HG03045 (cell line): ENCODE measurements around the gene TAS1R3.

ENCODE experiments used
- ATAC-seq: cut with Tn5 transposase; IDR thresholded peaks from one replicate; pipeline ENCODE4 v1.9.1; 2021; ENCODE audit warnings: mild to moderate bottlenecking, moderate library complexity; ENCODE audit not compliant: unreplicated experiment

TAS1R3 gene

DNA sequence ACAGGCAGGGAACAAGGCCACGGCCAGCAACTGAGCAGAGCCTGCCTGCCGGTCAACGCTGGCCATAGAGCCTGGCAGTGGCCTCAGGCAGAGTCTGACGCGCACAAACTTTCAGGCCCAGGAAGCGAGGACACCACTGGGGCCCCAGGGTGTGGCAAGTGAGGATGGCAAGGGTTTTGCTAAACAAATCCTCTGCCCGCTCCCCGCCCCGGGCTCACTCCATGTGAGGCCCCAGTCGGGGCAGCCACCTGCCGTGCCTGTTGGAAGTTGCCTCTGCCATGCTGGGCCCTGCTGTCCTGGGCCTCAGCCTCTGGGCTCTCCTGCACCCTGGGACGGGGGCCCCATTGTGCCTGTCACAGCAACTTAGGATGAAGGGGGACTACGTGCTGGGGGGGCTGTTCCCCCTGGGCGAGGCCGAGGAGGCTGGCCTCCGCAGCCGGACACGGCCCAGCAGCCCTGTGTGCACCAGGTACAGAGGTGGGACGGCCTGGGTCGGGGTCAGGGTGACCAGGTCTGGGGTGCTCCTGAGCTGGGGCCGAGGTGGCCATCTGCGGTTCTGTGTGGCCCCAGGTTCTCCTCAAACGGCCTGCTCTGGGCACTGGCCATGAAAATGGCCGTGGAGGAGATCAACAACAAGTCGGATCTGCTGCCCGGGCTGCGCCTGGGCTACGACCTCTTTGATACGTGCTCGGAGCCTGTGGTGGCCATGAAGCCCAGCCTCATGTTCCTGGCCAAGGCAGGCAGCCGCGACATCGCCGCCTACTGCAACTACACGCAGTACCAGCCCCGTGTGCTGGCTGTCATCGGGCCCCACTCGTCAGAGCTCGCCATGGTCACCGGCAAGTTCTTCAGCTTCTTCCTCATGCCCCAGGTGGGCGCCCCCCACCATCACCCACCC is at the start of gene TAS1R3:
Gene TAS1R3 (plus strand): TSS at position 213 of the 898 bp plus-strand sequence. CDS start 66 bp downstream, at position 279.
- ATAC-seq, result no peak

DNA sequence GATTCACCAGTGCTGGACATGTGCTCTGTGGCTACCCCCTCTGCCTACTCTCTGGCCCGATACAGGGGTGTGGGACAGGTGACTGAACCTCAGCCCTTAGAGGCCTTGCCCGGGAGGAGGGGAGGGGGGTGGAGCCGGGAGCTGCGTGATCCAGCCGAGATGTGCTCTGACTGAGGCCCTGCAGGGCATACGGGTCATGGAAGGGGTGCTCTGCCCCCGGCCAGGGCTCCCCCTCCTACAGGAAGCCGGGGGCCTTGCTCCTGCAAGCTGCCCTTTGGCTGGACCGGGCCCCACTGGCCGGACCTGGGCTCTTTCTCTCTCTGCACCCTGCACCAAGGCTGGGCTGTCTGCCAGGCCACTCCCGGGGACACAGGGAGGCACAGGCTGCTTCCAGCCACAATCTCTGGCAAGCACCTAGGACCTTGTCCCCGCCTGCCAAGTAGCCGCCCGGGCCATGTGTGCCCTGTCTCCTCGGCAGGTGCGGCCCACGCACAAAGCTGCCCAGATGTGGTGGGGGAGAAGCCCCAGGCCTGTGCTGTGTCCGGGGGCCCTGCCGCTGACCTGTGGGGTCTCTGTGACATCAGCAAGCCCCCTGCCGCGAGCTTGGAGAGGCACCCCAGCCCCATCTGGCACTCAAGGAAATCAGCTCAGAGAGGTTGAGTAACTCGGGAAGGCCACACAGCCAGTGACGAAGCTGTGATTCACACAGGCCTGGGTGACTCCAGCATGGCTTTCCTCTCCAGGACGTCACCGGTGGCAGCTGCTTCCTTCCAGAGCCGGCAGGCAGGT is 49.4 kb upstream of the TAS1R3 start:
- ATAC-seq, result no peak

DNA sequence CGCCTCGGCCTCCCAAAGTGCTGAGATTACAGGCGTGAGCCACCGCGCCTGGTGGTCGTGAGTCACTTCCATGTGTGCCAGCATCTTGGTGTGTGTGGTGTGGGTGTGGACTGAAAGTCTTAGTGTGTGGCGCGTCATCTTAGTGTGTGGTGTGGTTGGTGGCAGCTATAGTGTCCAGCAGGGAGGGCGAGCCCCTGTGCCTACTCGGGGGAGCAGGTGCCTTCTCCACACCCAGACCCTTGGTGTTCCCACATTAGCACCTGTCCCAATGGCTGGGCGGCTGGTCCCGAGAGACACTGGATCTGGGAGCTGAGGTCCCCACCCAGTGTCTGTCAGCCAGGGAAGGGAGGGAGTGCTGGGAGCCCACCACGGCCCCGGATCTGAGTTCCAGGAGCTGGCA is 48.1 kb upstream of the TAS1R3 start:
- ATAC-seq, result no peak

DNA sequence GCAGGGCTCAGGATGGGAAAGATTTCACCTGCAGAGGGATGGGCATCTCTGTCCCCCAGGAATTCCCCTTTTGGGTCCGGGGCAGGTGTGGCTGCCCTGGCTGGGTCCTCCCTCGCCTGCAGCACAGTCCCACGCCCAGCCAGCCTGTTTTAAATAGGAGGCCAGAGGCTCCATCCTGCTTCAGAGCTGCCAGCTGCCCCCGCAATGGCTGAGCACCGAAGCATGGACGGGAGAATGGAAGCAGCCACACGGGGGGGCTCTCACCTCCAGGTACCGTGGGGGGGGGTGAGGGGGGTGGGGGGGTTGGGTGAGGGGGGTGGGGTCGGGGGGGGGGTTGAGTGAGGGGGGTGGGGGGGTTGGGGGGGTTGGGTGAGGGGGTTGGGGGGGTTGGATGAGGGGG is 47.3 kb upstream of the TAS1R3 start:
- no peak for ATAC-seq

DNA sequence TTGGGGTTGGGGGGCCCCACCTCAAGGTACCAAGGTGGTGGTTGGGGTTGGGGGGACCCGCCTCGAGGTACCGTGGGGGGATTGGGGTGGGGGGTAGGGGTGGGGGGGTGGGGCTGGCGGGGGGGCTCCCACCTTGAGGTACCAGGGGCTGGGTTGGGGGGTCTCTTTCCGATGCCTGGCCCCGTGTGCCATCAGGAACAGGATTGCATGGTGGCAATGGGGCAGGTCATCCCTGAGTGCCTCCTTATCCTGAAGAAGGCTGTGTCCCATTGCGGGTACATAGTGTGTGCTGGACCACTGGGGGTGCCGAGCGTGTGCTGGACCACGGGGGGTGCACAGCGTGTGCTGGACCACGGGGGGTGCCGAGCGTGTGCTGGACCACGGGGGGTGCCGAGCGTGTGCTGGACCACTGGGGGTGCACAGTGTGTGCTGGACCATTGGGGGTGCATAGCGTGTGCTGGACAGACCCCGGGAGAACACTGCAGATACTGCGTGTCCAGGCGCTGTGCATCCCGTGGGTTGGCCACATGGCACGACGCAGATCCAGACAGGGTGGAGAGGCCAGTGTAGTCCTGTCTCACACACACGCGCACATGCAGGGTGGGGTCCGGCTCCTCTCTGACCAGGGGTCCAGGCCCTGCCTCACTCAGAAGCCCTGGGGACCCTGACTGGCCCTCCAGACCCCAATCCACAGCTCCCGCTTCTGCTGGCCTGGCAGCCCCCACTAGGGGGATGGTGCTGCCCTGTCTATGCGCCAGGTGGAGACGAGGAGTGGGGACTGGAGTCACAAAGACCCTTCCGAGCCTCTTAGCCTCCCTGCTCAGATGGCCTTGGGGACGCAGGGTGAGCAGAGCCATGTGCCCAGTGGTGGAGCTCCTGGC is 46.6 kb upstream of the TAS1R3 start:
- no peak for ATAC-seq

DNA sequence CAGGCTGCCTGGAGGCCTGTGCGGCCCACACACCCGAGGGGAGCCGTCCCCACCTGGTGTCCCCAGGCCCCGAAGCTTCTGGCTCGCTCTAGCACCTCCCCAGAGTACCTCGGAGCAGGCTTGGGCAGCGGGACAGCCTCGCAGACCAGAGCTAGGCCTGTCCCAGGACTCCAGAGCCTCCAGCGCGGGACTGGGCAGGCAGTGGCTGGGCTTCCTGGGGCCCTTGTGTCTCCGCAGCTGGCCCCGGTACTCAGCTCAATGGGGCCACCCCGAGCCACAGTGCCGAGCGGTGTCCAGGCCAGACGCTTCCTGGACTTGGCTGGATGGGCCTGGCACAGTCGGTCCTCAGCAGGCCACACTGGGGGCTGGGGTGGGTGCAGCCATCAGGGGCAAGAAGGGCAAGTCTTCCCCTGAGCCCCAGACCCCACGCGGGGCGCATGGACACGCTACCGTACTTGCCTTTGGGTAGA is 45.9 kb upstream of the TAS1R3 start:
- ATAC-seq, result no peak

DNA sequence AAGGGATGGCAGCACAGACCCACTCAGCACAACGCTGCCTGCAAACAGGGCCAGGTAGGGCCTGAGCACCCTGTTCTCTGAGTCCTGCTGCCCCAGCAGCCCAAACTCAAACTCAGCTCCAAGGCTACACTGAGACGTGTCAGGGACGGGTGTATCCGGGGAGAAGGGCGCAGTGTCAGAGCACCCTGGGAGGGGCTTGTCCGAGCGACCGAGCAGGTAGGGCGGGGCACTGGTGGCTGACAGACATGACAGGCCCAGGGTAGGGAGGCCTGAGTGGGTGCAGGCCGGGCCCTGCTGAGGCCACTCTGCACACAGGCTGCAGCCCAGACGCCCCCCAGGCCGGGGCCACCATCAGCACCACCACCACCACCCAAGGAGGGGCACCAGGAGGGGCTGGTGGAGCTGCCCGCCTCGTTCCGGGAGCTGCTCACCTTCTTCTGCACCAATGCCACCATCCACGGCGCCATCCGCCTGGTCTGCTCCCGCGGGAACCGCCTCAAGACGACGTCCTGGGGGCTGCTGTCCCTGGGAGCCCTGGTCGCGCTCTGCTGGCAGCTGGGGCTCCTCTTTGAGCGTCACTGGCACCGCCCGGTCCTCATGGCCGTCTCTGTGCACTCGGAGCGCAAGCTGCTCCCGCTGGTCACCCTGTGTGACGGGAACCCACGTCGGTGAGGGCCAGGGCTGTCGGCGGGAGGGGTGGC is 45.3 kb upstream of the TAS1R3 start:
- no peak for ATAC-seq

DNA sequence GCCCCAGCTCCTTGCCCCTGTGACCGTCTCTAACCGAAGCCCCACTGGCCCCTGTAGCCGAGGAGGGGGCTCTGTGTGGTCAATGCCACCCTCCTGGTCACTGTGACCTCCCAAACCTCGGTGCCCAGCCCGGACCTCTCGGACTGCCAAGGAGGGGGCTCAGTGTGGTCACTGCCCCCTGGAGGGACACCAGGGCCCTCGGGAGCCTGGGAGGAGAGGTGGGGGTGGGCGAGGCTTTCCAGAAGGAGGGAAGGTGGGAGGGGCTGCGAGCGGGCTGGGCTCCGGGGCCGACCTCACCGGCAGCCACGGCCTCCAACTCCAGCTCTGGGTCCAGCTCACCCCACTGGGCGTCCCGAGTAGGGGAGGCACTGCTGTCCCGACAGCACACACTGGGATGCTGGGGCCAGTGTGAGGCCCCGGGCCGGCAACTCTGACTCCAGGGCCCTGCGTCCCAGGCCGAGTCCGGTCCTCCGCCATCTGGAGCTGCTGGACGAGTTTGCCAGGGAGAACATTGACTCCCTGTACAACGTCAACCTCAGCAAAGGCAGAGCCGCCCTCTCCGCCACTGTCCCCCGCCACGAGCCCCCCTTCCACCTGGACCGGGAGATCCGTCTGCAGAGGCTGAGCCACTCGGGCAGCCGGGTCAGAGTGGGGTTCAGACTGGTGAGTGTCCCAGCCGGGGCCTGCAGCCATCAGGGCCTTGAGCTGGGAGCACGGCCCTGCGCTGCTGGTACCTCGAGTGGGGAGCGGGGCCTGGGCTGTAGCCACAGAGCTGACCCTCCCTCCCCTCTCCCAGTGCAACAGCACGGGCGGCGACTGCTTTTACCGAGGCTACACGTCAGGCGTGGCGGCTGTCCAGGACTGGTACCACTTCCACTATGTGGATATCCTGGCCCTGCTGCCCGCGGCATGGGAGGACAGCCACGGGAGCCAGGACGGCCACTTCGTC is 44.5 kb upstream of the TAS1R3 start:
- no peak for ATAC-seq

DNA sequence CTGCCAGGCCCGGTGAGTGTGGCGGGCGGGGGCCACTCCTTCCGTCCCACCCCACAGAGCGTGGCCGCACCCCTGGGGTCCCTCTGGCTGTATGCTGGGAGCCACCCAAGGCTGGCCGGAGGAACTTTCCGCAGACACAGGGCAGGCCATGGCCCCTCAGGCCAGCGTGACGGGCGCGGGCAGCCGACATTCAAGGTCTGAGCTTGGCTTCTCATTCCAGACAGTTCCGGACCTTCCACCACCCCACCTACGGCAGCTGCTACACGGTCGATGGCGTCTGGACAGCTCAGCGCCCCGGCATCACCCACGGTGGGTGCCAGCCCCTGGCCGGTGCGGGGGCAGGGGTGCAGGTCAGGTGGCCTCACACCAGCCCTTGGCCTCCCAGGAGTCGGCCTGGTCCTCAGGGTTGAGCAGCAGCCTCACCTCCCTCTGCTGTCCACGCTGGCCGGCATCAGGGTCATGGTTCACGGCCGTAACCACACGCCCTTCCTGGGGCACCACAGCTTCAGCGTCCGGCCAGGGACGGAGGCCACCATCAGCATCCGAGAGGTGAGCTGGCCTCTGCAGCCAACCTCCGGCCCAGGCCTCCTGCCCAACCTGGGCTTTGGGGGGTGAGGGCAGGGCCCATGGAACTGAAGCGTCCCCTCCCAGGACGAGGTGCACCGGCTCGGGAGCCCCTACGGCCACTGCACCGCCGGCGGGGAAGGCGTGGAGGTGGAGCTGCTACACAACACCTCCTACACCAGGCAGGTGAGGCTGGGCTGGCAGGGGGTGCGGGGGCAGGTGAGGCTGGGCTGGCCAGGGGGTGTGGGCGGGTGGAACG is 43.6 kb upstream of the TAS1R3 start:
- no peak for ATAC-seq

DNA sequence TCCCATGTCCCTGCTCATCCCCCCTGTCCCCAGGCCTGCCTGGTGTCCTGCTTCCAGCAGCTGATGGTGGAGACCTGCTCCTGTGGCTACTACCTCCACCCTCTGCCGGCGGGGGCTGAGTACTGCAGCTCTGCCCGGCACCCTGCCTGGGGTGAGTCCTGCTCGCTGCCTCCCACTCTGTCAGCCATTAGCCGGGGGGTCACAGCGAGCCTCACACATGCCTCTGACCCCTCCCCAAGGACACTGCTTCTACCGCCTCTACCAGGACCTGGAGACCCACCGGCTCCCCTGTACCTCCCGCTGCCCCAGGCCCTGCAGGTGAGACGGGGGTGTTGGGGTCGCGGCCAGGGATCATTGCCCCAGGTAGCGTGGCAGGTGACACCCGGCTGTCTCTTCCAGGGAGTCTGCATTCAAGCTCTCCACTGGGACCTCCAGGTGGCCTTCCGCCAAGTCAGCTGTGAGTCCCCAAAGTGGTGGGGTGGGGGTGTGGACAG is 40.8 kb upstream of the TAS1R3 start:
- no peak for ATAC-seq

DNA sequence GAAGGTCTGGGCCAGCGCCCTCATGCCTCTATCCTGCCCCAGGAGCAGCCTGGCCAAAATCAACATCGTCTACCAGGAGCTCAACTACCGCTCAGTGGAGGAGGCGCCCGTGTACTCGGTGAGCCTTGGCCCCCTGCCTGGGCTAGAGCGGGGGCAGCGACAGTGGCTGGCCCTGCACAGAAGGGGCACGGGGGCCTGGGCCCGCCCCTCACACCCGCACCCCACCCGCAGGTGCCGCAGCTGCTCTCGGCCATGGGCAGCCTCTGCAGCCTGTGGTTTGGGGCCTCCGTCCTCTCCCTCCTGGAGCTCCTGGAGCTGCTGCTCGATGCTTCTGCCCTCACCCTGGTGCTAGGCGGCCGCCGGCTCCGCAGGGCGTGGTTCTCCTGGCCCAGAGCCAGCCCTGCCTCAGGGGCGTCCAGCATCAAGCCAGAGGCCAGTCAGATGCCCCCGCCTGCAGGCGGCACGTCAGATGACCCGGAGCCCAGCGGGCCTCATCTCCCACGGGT is 40.0 kb upstream of the TAS1R3 start:
- ATAC-seq, result no peak

DNA sequence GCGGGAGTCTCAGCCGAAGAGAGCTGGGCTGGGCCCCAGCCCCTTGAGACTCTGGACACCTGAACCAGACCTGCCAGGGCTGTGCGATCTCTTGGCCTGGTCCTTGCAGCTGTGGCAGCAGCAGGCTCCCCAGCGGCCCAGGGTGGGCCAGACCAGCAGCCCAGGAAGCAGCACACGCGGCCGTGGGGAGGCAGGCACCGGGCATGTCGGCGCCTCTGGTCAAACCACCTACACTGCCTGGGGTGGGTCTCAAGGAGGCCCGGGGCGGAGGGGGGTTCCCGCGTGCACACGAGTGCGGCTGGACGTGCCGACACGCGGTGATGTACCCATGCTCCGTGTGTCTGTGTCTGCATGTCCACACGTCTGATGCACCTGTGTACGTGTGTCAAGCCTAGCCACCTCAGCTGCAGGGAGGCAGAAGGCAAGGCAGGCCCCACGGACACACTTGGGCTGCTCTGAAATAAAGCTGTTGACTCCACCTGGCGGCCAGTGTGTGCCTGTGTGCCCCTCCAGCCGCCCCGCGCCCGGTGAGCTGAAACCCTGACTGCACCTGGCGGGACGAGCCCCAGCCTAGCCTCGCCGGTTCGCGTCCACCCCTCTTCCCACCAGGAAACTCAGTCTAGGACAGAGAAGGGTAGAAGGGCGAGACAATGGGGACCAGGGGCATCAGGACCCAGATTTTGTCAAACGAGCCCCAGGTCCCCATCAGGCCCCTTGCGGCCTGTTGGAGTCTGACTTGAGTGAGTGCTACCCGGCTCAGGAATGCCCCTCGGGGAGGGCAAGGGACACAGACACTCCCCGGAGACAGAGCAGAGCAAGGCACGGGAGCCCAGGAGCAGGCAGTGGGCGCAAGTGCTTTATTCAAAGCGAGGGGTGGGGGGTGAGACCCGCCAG is 39.3 kb upstream of the TAS1R3 start:
- ATAC-seq, result no peak

DNA sequence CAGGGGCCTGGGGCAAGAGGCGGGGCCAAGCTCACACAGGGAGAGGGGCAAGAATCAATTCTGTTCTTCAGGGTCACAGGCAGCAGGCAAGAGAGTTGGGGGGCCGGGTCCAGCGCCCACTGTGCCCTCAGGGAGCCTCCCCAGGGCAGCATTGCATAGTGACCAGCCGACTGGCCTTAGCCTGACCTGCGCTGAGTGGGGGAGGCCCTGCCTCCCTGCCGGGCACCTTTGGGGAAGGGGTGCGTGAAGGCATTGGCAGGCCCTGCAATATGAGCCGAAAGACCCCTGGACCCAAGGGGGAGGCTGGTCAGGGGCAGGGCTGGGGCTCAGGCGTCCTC is 38.7 kb upstream of the TAS1R3 start:
- no peak for ATAC-seq

DNA sequence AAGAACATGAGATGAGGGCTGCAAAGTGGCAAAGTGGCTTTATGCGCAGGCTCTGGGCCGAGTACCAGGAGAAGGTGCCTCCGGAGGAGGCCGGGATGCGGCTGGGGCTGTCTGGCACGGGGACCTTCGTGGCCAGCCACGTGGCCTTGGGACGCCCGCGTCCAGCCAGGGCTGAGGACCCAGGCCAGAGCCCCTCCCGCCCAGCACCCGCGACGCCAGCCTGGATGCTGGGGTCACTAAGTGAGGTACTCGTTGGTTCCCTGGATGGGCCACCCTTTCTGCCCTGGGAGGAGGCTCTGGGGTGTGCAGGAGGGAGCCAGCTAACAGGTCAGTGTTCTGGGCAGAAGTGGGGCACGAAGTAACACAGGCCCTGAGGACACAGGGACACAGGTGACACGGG is 38.2 kb upstream of the TAS1R3 start:
- ATAC-seq, result no peak

DNA sequence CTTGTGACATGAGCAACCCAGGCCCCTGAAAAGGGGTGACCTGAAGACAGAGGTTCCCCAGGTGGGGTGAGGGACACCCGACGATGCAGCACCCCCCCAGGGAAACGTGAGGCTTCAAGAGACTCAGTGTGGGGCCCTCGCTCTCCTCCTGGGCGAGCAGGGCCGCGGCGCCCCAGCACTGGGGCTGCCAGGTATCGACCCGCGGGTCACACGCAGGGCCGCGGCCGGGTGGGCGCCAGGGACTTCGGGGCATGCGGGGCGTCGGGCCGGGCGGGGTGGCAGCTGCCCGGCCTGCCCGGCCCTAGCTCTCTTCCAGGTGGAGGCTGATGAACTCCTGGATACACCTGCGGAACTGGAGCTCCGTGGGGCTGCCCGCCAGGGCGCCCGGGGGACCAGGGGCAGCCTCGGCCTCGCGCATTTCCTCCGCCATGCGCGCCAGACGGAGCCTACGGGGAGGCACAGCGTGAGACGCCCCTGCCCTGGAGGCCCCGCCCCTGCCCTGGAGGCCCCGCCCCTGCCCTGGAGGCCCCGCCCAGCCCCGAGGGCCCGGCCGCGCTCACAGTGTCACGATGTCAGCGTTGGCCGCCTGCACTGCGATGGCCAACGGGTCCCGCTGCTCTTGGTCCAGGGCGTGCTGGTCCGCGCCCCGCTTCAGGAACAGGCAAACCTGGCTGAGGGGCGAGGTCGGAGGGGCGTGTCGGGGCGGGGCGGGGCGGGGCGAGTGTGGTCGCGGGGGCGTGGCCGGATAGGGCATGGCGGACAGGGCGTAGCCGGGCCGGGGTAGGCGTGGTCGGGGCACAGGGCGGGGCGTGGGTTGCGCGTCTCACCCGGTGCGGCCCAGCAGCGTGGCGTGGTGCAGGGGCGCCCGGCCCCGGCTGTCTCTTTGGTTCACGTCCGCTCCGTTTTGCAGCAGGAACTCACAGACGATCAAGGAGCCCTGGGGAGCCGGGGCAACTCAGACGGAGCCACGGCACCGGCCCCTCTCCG is 37.5 kb upstream of the TAS1R3 start:
- ATAC-seq, result no peak
